ENCODE measurements around the gene TFDP1.

The TFDP1 gene

GRCh38 chr13:113656003-113656588, 71.5 kb downstream of the TFDP1 start:
- CTCF ChIA-PET: no interaction called here
- TF ChIP-seq CTCF (IDR thresholded peaks at IDR 0.05; ENCODE audit: control extremely low read depth, extremely low read depth, low read depth, missing control alignments): no peak
- DNase-seq (ENCODE audit: extremely low spot score): no peak
- POLR2A ChIA-PET: no interaction called here

GRCh38 chr13:113656831-113657671, 72.5 kb downstream of the TFDP1 start:
- POLR2A ChIA-PET: no interaction called here
- no peak for TF ChIP-seq CTCF (IDR thresholded peaks at IDR 0.05; ENCODE audit: control extremely low read depth, extremely low read depth, low read depth, missing control alignments)
- no peak for DNase-seq (ENCODE audit: extremely low spot score)
- CTCF ChIA-PET: no interaction called here

- DNase-seq (ENCODE audit: extremely low spot score): no peak
- POLR2A ChIA-PET: no interaction called here
- CTCF ChIA-PET: no interaction called here
- TF ChIP-seq CTCF (IDR thresholded peaks at IDR 0.05; ENCODE audit: control extremely low read depth, extremely low read depth, low read depth, missing control alignments): no peak
Observed at GRCh38 chr13:113657851-113658741, 73.5 kb downstream of the TFDP1 start, which contains the start of gene ATP4B. Gene ATP4B (minus strand): TSS chr13:113658198. CDS start chr13:113658144, 54 bp downstream.

GRCh38 chr13:113658836-113659235, 74.3 kb downstream of the TFDP1 start:
- TF ChIP-seq CTCF (IDR thresholded peaks at IDR 0.05; ENCODE audit: control extremely low read depth, extremely low read depth, low read depth, missing control alignments): no peak
- POLR2A ChIA-PET: no interaction called here
- CTCF ChIA-PET: no interaction called here
- no peak for DNase-seq (ENCODE audit: extremely low spot score)

GRCh38 chr13:113659337-113659736, 74.8 kb downstream of the TFDP1 start:
- no peak for TF ChIP-seq CTCF (IDR thresholded peaks at IDR 0.05; ENCODE audit: control extremely low read depth, extremely low read depth, low read depth, missing control alignments)
- CTCF ChIA-PET: no interaction called here
- POLR2A ChIA-PET: no interaction called here
- DNase-seq (ENCODE audit: extremely low spot score): no peak

- TF ChIP-seq CTCF (IDR thresholded peaks at IDR 0.05; ENCODE audit: control extremely low read depth, extremely low read depth, low read depth, missing control alignments): no peak
- ChIA-PET POLR2A (no interaction called here), CTCF (no interaction called here)
- no peak for DNase-seq (ENCODE audit: extremely low spot score)
Observed at GRCh38 chr13:113660066-113660465, 75.5 kb downstream of the TFDP1 start.

Data from GM10248 (cell line).